ENCODE data around the gene PTPN14.

The PTPN14 gene

GRCh38 chr1:214330715-214331114, 220.7 kb downstream of the PTPN14 start:
- TF ChIP-seq, protein P1, sequence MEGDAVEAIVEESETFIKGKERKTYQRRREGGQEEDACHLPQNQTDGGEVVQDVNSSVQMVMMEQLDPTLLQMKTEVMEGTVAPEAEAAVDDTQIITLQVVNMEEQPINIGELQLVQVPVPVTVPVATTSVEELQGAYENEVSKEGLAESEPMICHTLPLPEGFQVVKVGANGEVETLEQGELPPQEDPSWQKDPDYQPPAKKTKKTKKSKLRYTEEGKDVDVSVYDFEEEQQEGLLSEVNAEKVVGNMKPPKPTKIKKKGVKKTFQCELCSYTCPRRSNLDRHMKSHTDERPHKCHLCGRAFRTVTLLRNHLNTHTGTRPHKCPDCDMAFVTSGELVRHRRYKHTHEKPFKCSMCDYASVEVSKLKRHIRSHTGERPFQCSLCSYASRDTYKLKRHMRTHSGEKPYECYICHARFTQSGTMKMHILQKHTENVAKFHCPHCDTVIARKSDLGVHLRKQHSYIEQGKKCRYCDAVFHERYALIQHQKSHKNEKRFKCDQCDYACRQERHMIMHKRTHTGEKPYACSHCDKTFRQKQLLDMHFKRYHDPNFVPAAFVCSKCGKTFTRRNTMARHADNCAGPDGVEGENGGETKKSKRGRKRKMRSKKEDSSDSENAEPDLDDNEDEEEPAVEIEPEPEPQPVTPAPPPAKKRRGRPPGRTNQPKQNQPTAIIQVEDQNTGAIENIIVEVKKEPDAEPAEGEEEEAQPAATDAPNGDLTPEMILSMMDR (IDR thresholded peaks at IDR 0.05), result no peak
- TF ChIP-seq ZFX (IDR thresholded peaks at IDR 0.05; ENCODE audit: borderline replicate concordance), result no peak
- no peak overlapping the region for H3K27ac ChIP-seq

DNA sequence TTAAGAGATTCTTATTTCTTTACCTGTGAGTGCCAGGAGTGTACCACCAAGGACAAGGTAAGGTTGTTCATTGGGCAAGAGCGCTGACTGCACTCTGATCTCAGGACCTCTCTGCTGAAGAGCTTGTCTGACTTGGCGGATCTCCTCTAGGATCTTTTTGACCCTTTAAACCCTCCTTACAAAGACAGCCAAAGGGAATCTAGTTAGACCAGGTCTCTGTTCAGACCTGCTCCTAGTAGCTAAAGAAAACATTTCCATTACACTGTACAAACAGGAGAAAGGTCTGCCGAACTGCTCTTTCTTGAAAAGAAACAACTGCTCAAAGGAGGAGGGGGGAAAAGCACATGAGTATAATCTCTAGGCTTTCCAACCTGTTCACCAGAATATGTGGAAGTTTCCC, 221.2 kb downstream of the PTPN14 start:
- no peak for TF ChIP-seq ZFX (IDR thresholded peaks at IDR 0.05; ENCODE audit: borderline replicate concordance)
- TF ChIP-seq, protein P1 (IDR thresholded peaks at IDR 0.05), result no peak
- no peak overlapping the region for H3K27ac ChIP-seq

- no peak for TF ChIP-seq ZFX (IDR thresholded peaks at IDR 0.05; ENCODE audit: borderline replicate concordance)
- TF ChIP-seq, protein P1 (IDR thresholded peaks at IDR 0.05), result no peak
- no peak overlapping the region for H3K27ac ChIP-seq
Measured at GRCh38 chr1:214329470-214330220, 221.8 kb downstream of the PTPN14 start.

- no peak overlapping the region for H3K27ac ChIP-seq
- no peak for TF ChIP-seq ZFX (IDR thresholded peaks at IDR 0.05; ENCODE audit: borderline replicate concordance)
- TF ChIP-seq, protein P1 (IDR thresholded peaks at IDR 0.05), result peak; percentile 96
Measured at GRCh38 chr1:214328770-214329469, 222.5 kb downstream of the PTPN14 start.

- TF ChIP-seq, protein P1 (IDR thresholded peaks at IDR 0.05), result no peak
- no peak for TF ChIP-seq ZFX (IDR thresholded peaks at IDR 0.05; ENCODE audit: borderline replicate concordance)
- no peak overlapping the region for H3K27ac ChIP-seq
Measured at GRCh38 chr1:214327514-214327913, 223.9 kb downstream of the PTPN14 start.

DNA sequence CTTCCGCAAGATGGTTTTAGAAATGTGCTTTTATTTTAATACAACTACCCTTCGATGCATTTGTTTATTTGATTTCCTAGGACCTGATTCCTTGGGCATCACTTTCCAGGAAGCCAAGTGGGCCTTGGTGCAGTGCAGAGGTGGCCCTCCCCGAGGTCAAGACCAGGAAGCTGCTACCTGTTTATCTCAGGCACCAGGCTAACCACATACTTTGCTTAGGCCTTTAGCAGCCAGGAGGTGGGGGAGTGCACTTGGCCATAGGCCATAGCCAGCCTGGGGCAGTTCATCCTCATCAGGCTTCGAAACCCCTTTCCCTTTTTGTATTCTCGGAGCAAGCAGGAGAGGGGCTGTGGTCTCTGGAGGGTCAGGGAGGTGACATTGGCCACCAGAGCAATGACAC, 225.0 kb downstream of the PTPN14 start:
- TF ChIP-seq ZFX (IDR thresholded peaks at IDR 0.05; ENCODE audit: borderline replicate concordance), result no peak
- TF ChIP-seq, protein P1 (IDR thresholded peaks at IDR 0.05), result no peak

More for the DNA sequence above, 225.0 kb downstream of the PTPN14 start:
- H3K27ac ChIP-seq, result no peak overlapping the region

Data from 22Rv1 (cell line).